Smooth muscle cell (in vitro differentiated cells): ENCODE data around the gene EFNA4. TPM values are rescaled to one million over a fixed set of nuclear protein-coding genes. Genes with fewer than 3 reads are reported as not detected.
A peak's percentile ranks its signal among the peaks of the same experiment; 100 is the strongest.

Experiments used
- DNase-seq: peaks from one replicate; lab custom pipeline; 2025; ENCODE audit not compliant: unreplicated experiment; lab: John Stamatoyannopoulos, UW
- H2AFZ ChIP-seq: fragments of 200-600 bp; sonication (generic); 2 replicates; pipeline ENCODE4 v1.6.0; 2016; ENCODE audit warnings: antibody characterized with exemption, low read depth, mild to moderate bottlenecking
- H3F3A ChIP-seq: fragments of 200-600 bp; sonication (generic); 2 replicates; pipeline ENCODE4 v1.6.0; 2017; ENCODE audit warnings: antibody characterized with exemption, low read depth
- H3K27ac ChIP-seq: fragments of 200-600 bp; sonication (generic); 2 replicates; pipeline ENCODE4 v1.5.1; 2016; ENCODE audit warnings: low read depth, mild to moderate bottlenecking
- H3K27me3 ChIP-seq: fragments of 200-600 bp; sonication (generic); 2 replicates; pipeline ENCODE4 v1.6.1; 2016; ENCODE audit warnings: low read depth, mild to moderate bottlenecking
- H3K36me3 ChIP-seq: fragments of 200-600 bp; sonication (generic); 2 replicates; pipeline ENCODE4 v1.5.1; 2016; ENCODE audit warnings: low read depth
- H3K4me1 ChIP-seq: fragments of 200-600 bp; sonication (generic); 2 replicates; pipeline ENCODE4 v1.5.1; 2016; ENCODE audit warnings: low read depth
- H3K4me2 ChIP-seq: fragments of 200-600 bp; sonication (generic); 2 replicates; pipeline ENCODE4 v1.6.0; 2016; ENCODE audit warnings: mild to moderate bottlenecking
- H3K4me3 ChIP-seq: fragments of 200-600 bp; sonication (generic); 2 replicates; pipeline ENCODE4 v1.5.1; 2016; ENCODE audit warnings: mild to moderate bottlenecking
- H3K79me2 ChIP-seq: fragments of 200-600 bp; sonication (generic); 2 replicates; pipeline ENCODE4 v1.6.0; 2016; ENCODE audit warnings: low read depth, mild to moderate bottlenecking
- H3K9ac ChIP-seq: fragments of 200-600 bp; sonication (generic); 2 replicates; pipeline ENCODE4 v1.6.0; 2016; ENCODE audit warnings: low read depth
- H3K9me3 ChIP-seq: fragments of 200-600 bp; sonication (generic); replicated peaks from 2 replicates; pipeline ENCODE4 v1.5.1; 2016; ENCODE audit warnings: low read depth
- H4K20me1 ChIP-seq: fragments of 200-600 bp; sonication (generic); 2 replicates; pipeline ENCODE4 v1.6.0; 2016; ENCODE audit warnings: low read depth
- WGBS: methylation state at CpG from one replicate; pipeline ENCODE4 v1.1.7; 2016; ENCODE audit warnings: low lambda C conversion rate; 5-methylcytosine and 5-hydroxymethylcytosine counted together
- polyA plus RNA-seq: library from polyadenylated mRNA; unstranded; fragments of >200 nt; fragmentation: Nextera tagmentation; extraction: Ambion mirVana; gene quantifications from 2 replicates; pipeline ENCODE4 v1.2.1, GENCODE V29; 2016
- total RNA-seq: library from RNA; depleted of rRNA; stranded (reverse); fragments of >200 nt; gene quantifications from 2 replicates; pipeline ENCODE4 v1.2.3, GENCODE V29; 2014
- TF ChIP-seq, protein P1 (sequence below): fragments of 200-600 bp; sonication (generic); IDR thresholded peaks from 2 replicates; pipeline ENCODE4 v1.5.1; 2017; ENCODE audit warnings: borderline replicate concordance, mild to moderate bottlenecking, antibody characterized with exemption; ENCODE audit not compliant: insufficient read depth, poor library complexity, severe bottlenecking

Gene EFNA4
- total and polyA plus RNA-seq, 2 experiments from 2014 or later: 18.1 to 27.6 TPM

GRCh38 chr1:155044812-155045657, 18.5 kb upstream of the EFNA4 start:
- WGBS: 52% methylated on average over 7 of the region's 7 CpGs
- peaks cover 7% of the 10 kb centered on the region for H3F3A ChIP-seq
- H3K79me2 ChIP-seq: no peaks in the 10 kb centered on the region
- no peak overlapping the region for H3K27ac ChIP-seq
- H3K27me3 ChIP-seq: no peaks in the 10 kb centered on the region
- no peaks in the 10 kb centered on the region for H3K36me3 ChIP-seq
- no peak overlapping the region for H3K4me3 ChIP-seq
- DNase-seq: peak; percentile 4
- peak overlapping the region; percentile 50 for H3K4me2 ChIP-seq
- no peak overlapping the region for H2AFZ ChIP-seq
- H4K20me1 ChIP-seq: no peaks in the 10 kb centered on the region
- TF ChIP-seq, protein P1, sequence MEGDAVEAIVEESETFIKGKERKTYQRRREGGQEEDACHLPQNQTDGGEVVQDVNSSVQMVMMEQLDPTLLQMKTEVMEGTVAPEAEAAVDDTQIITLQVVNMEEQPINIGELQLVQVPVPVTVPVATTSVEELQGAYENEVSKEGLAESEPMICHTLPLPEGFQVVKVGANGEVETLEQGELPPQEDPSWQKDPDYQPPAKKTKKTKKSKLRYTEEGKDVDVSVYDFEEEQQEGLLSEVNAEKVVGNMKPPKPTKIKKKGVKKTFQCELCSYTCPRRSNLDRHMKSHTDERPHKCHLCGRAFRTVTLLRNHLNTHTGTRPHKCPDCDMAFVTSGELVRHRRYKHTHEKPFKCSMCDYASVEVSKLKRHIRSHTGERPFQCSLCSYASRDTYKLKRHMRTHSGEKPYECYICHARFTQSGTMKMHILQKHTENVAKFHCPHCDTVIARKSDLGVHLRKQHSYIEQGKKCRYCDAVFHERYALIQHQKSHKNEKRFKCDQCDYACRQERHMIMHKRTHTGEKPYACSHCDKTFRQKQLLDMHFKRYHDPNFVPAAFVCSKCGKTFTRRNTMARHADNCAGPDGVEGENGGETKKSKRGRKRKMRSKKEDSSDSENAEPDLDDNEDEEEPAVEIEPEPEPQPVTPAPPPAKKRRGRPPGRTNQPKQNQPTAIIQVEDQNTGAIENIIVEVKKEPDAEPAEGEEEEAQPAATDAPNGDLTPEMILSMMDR: peak; percentile 54
- H3K9me3 ChIP-seq: no peaks in the 10 kb centered on the region
- no peak overlapping the region for H3K9ac ChIP-seq
- H3K4me1 ChIP-seq: peaks cover 9% of the 10 kb centered on the region

DNA sequence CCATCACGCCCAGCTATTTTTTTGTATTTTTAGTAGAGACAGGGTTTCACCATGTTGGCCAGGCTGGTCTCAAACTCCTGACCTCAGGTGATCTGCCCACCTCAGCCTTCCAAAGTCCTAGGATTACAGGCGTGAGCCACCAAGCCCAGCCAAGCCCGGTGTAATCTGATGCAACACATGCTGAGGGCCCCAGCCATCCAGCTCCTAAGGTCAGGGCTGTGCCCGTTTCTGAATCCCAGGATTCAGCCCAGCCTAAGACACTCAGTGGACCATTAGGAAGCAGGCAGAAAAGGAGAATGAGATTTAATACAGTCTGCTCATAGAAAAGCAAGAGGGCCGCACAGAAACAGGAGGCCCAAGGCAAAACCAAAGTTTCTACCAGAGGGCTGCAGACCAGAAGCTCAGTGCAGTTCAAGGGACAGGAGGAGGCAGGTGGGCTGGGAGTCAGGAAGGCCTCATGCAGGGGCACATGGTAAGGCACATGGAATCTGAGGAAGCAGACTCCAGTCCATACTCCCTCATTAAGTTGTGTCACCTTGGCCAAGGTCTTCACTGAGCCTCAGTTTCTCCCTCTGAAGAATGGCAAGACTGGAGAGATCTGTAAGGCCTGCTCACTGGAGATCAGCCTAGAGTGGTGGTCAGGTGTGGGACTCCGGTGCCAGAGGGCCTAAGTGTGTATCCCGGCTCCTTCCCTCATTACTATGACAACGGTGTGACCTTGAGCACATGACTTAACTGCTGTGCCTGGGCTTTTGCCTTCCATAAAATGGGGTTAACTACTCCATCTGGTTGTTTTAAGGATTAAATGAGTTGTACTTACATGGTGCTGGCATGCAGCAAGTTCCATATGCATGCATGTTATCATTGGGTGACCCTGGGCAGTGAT, 14.8 kb upstream of the EFNA4 start:
- 95% methylated on average over 8 of the region's 8 CpGs for WGBS
- TF ChIP-seq, protein P1: no peak
- Histone ChIP-seq H3F3A (peaks cover 9% of the 10 kb centered on the region), H3K27ac (no peak overlapping the region), H3K9ac (no peak overlapping the region), H2AFZ (no peak overlapping the region), H3K27me3 (peaks cover 5% of the 10 kb centered on the region), H3K9me3 (no peaks in the 10 kb centered on the region), H3K79me2 (no peaks in the 10 kb centered on the region), H3K4me1 (peaks cover 24% of the 10 kb centered on the region), H3K4me3 (no peak overlapping the region), H3K4me2 (no peak overlapping the region), H3K36me3 (no peaks in the 10 kb centered on the region), H4K20me1 (no peaks in the 10 kb centered on the region)
- DNase-seq: no peak

DNA sequence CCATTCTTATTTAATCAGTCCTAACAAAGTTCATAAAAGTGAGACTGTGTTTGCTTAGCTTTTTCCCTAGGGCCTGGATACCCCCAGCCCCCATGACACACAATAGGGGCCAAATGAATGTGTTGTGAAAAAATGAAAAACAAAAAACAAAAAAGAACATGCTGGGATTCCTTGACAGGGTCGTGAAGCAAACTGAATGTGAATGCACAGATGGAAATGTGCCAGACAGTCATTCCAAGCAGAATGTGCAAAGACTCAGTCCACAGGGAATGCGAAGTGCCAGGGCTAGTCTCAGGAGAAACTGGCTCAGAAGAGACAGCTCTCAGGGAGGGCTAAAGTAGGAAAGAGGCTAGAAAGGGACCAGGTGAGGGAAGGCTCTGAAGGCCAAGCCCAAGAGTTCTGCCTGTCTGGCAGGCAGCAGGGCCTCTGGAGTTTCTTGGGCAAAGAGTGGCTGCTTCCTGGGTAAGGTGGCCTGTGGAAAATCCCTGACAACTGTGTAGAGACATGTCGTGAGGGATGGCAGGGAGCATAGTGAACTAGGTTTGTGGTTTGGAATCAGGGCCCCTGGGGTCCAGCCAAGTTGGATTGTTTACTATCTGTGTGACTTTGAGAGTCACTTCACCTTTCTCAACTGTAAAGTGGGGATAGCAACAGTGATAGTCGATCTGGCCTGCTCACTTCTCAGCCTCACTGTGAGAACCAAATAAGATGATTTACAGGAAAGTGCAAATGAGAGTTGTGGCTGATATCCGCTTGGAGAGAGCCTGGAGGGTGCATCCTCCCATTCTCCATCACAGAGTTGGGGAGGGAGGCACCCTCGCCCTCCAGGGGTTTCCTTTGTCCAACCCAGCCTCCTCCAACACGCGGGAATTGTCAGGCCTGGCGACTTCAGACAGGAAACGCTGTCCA, 13.6 kb upstream of the EFNA4 start:
- no peaks in the 10 kb centered on the region for H3K36me3 ChIP-seq

More for the DNA sequence above, 13.6 kb upstream of the EFNA4 start:
- Histone ChIP-seq H3F3A (peaks cover 9% of the 10 kb centered on the region), H3K4me3 (peak overlapping the region; percentile 85), H3K4me1 (peaks cover 24% of the 10 kb centered on the region), H4K20me1 (no peaks in the 10 kb centered on the region), H3K4me2 (peak overlapping the region; percentile 90), H3K27ac (peak overlapping the region; percentile 30), H3K9me3 (no peaks in the 10 kb centered on the region), H2AFZ (peak overlapping the region; percentile 94), H3K79me2 (no peaks in the 10 kb centered on the region), H3K27me3 (peaks cover 5% of the 10 kb centered on the region), H3K9ac (no peak overlapping the region)
- DNase-seq: no peak
- TF ChIP-seq, protein P1: no peak
- 23% methylated on average over 10 of the region's 10 CpGs for WGBS
